Measurements from ENCODE around the gene ZNF177. TPM values are rescaled to one million over a fixed set of nuclear protein-coding genes. Genes with fewer than 3 reads are reported as not detected.
A peak's percentile ranks its signal among the peaks of the same experiment; 100 is the strongest.
"Not testable (repeated sequence)": the region's sequence is repeated elsewhere in the genome, so short reads cannot be mapped to it uniquely, and the experiment has no call there.

The ZNF177 gene
- total RNA-seq (ENCODE audit: unreplicated experiment): 1.1 TPM
- long read RNA-seq: 0 reads

DNA sequence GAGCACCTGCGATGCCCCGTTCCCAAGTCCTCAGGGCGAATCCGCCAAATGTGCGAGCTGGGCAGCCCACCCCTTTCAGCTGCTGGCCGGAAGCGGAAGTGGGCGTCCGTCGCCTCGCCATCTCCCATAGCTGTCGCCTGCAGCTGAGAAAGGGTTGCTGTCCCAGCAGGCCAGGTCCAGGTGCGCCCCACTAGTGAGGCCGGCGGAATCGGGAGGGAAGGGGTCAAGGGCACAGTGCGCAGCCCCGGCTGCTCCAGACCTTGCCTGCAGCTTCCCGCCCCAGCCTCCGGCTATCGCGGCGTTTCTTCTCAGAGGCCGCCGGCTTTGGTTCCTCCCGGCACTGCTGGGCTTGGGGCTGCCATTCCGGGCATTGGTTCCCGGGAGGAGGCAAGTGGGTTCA lies at the start of gene ZNF177:
ZNF177 (plus strand) TSS at position 109 of the 400 bp plus-strand sequence. CDS start 15,299 bp downstream, outside the sequence.
- H3K4me3 Mint-ChIP-seq (ENCODE audit: unreplicated experiment): no peak within 1 kb of the TSS

DNA sequence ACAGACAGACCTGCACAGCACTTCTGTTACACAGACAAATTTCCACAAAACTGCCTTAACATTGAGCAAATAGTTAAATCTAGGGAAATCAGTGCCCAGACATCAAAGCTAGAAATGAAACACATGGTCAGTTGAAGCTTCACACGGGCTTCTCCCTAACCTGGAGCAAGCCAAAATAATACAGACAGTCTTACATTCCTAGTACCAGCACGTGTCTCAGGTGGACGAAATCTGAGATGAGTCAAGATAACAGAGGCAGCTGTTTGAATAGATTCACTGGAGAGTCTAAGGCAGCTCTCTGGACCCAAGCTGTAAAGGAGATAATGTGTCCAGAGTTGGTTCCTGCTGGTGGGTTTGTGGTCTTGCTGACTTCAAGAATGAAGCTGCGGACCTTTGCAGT lies 49.1 kb upstream of the ZNF177 start:
- Mint-ChIP-seq H3K4me1 (ENCODE audit: unreplicated experiment) (no peaks in the 10 kb centered on the region), H3K27ac (ENCODE audit: unreplicated experiment) (no peak overlapping the region), H3K27me3 (ENCODE audit: unreplicated experiment) (peaks cover 8% of the 10 kb centered on the region), H3K36me3 (ENCODE audit: low read depth, unreplicated experiment) (peaks cover 15% of the 10 kb centered on the region), H3K4me3 (ENCODE audit: unreplicated experiment) (no peak overlapping the region), H3K9me3 (ENCODE audit: unreplicated experiment) (peaks cover 22% of the 10 kb centered on the region)
- TF ChIP-seq, protein P1, sequence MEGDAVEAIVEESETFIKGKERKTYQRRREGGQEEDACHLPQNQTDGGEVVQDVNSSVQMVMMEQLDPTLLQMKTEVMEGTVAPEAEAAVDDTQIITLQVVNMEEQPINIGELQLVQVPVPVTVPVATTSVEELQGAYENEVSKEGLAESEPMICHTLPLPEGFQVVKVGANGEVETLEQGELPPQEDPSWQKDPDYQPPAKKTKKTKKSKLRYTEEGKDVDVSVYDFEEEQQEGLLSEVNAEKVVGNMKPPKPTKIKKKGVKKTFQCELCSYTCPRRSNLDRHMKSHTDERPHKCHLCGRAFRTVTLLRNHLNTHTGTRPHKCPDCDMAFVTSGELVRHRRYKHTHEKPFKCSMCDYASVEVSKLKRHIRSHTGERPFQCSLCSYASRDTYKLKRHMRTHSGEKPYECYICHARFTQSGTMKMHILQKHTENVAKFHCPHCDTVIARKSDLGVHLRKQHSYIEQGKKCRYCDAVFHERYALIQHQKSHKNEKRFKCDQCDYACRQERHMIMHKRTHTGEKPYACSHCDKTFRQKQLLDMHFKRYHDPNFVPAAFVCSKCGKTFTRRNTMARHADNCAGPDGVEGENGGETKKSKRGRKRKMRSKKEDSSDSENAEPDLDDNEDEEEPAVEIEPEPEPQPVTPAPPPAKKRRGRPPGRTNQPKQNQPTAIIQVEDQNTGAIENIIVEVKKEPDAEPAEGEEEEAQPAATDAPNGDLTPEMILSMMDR (IDR thresholded peaks at IDR 0.05; ENCODE audit: unreplicated experiment): no peak
- no peak for DNase-seq (ENCODE audit: low spot score)

More for the DNA sequence above, at the start of gene ZNF177:
- Mint-ChIP-seq H3K27me3 (ENCODE audit: unreplicated experiment) (peaks cover 6% of the 10 kb centered on the region), H3K36me3 (ENCODE audit: low read depth, unreplicated experiment) (peaks cover 43% of the 10 kb centered on the region), H3K27ac (ENCODE audit: unreplicated experiment) (no peak within 1 kb of the TSS), H3K9me3 (ENCODE audit: unreplicated experiment) (peaks cover 32% of the 10 kb centered on the region), H3K4me1 (ENCODE audit: unreplicated experiment) (no peaks in the 10 kb centered on the region)
- TF ChIP-seq, protein P1 (IDR thresholded peaks at IDR 0.05; ENCODE audit: unreplicated experiment): no peak
- DNase-seq (ENCODE audit: low spot score): no peak

DNA sequence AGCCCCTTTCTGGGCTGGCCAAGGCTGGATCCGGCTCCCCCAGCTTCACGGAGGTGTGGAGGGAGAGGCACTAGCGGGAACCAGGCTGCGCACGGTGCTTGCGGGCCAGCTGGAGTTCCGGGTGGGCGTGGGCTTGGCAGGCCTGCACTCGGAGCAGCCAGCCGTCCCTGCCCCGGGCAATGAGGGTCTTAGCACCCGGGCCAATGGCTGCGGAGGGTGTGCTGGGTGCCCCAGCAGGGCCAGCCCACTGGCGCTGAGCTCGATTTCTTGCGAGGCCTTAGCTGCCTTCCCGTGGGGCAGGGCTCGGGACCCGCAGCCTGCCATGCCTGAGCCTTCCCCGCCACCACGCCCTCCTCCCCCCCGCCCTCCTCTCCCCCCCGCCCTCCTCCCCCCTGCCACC lies 41.5 kb upstream of the ZNF177 start:
- H3K4me3 Mint-ChIP-seq (ENCODE audit: unreplicated experiment): no peak overlapping the region
- H3K36me3 Mint-ChIP-seq (ENCODE audit: low read depth, unreplicated experiment): peaks cover 34% of the 10 kb centered on the region
- no peak for DNase-seq (ENCODE audit: low spot score)
- H3K27ac Mint-ChIP-seq (ENCODE audit: unreplicated experiment): no peak overlapping the region
- H3K4me1 Mint-ChIP-seq (ENCODE audit: unreplicated experiment): no peaks in the 10 kb centered on the region
- TF ChIP-seq, protein P1 (IDR thresholded peaks at IDR 0.05; ENCODE audit: unreplicated experiment): no peak
- H3K9me3 Mint-ChIP-seq (ENCODE audit: unreplicated experiment): peaks cover 26% of the 10 kb centered on the region
- peaks cover 10% of the 10 kb centered on the region for H3K27me3 Mint-ChIP-seq (ENCODE audit: unreplicated experiment)

GRCh38 chr19:9321756-9322155 lies 41.1 kb upstream of the ZNF177 start:
- not testable (repeated sequence) for H3K27ac Mint-ChIP-seq (ENCODE audit: unreplicated experiment); DNase-seq (ENCODE audit: low spot score); H3K4me3 Mint-ChIP-seq (ENCODE audit: unreplicated experiment); H3K4me1 Mint-ChIP-seq (ENCODE audit: unreplicated experiment)
- Mint-ChIP-seq H3K27me3 (ENCODE audit: unreplicated experiment) (peaks cover 10% of the 10 kb centered on the region), H3K36me3 (ENCODE audit: low read depth, unreplicated experiment) (peaks cover 34% of the 10 kb centered on the region), H3K9me3 (ENCODE audit: unreplicated experiment) (peaks cover 26% of the 10 kb centered on the region)

GRCh38 chr19:9322201-9322600 lies 40.6 kb upstream of the ZNF177 start:
- Mint-ChIP-seq H3K4me3 (ENCODE audit: unreplicated experiment) (peak overlapping the region; percentile 60), H3K9me3 (ENCODE audit: unreplicated experiment) (peaks cover 26% of the 10 kb centered on the region), H3K27me3 (ENCODE audit: unreplicated experiment) (peaks cover 10% of the 10 kb centered on the region), H3K36me3 (ENCODE audit: low read depth, unreplicated experiment) (peaks cover 34% of the 10 kb centered on the region)
- H3K4me1 Mint-ChIP-seq (ENCODE audit: unreplicated experiment); H3K27ac Mint-ChIP-seq (ENCODE audit: unreplicated experiment); DNase-seq (ENCODE audit: low spot score): not testable (repeated sequence)

DNA sequence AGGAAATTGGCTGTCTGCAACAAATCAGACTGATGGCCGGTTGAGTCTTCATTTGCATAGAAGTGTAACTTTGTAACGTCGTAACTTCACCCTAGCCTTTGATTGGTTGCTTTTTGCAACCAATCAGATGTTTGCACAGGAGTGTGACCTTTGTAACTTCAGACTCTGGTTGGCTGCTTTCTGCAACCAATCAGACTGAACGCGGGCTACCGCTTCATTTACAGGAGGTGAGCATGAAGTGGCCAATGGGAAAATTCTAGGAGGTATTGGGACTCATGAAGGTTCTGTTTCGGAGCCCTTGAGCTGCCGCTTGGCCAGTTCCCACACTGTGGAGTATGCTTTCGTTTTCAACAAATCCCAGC lies 39.3 kb upstream of the ZNF177 start:
- no peak overlapping the region for H3K27ac Mint-ChIP-seq (ENCODE audit: unreplicated experiment)
- no peak for DNase-seq (ENCODE audit: low spot score)
- TF ChIP-seq, protein P1 (IDR thresholded peaks at IDR 0.05; ENCODE audit: unreplicated experiment): no peak
- H3K4me3 Mint-ChIP-seq (ENCODE audit: unreplicated experiment): peak overlapping the region; percentile 82
- peaks cover 41% of the 10 kb centered on the region for H3K36me3 Mint-ChIP-seq (ENCODE audit: low read depth, unreplicated experiment)
- no peaks in the 10 kb centered on the region for H3K4me1 Mint-ChIP-seq (ENCODE audit: unreplicated experiment)
- peaks cover 10% of the 10 kb centered on the region for H3K27me3 Mint-ChIP-seq (ENCODE audit: unreplicated experiment)
- peaks cover 27% of the 10 kb centered on the region for H3K9me3 Mint-ChIP-seq (ENCODE audit: unreplicated experiment)
